ENCODE results near the gene STAB2. TPM values are rescaled to one million over a fixed set of nuclear protein-coding genes. Genes with fewer than 3 reads are reported as not detected.
"Not testable (repeated sequence)": the region's sequence is repeated elsewhere in the genome, so short reads cannot be mapped to it uniquely, and the experiment has no call there.

STAB2 gene
- total and polyA plus RNA-seq, 10 donors = 9.7 to 320 (median 200) TPM

DNA sequence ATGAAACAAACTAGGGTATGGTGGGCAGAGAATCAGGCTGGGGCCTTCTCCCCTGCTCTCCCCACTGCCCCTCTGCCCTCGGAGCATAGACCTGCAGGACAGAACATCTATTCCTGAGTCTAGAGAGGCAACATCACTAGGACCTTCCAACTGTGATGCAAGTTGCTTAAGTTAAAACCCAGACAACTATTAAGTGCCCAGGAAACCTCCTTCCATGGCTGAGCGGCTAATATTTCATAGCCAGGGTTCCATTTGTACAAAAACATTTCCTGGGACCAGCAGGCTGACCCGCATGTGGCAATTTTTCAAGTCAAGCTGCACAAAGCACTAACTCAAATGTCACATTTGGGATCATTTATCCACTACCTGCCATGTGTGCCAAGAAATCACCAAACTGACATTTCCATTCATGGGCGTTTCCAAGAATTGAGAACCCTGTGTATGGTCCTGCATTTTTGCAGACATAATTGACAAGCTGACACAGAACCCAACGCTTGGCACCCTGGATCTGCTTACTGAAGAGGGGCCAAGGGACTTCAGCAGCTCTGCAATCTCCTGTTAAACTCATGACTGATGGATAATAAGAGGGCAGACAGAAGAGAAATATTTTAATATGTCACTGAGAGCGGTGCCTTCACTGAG lies 221.3 kb downstream of the STAB2 start:
- TF ChIP-seq POLR2A (IDR thresholded peaks at IDR 0.05) (no peak), POLR2AphosphoS5 (IDR thresholded peaks at IDR 0.05) (no peak)
- TF ChIP-seq, protein P1, sequence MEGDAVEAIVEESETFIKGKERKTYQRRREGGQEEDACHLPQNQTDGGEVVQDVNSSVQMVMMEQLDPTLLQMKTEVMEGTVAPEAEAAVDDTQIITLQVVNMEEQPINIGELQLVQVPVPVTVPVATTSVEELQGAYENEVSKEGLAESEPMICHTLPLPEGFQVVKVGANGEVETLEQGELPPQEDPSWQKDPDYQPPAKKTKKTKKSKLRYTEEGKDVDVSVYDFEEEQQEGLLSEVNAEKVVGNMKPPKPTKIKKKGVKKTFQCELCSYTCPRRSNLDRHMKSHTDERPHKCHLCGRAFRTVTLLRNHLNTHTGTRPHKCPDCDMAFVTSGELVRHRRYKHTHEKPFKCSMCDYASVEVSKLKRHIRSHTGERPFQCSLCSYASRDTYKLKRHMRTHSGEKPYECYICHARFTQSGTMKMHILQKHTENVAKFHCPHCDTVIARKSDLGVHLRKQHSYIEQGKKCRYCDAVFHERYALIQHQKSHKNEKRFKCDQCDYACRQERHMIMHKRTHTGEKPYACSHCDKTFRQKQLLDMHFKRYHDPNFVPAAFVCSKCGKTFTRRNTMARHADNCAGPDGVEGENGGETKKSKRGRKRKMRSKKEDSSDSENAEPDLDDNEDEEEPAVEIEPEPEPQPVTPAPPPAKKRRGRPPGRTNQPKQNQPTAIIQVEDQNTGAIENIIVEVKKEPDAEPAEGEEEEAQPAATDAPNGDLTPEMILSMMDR (IDR thresholded peaks at IDR 0.05 in 8 of 11, conservative IDR thresholded peaks at IDR 0.05 in 3 of 11) = no peak
- Histone ChIP-seq H3K4me3 (no peak overlapping the region), H3K9me3 (no peaks in the 10 kb centered on the region), H3K27me3 (replicated peaks in 1 of 7) (no peaks in the 10 kb centered on the region), H3K27ac (no peak overlapping the region), H3K4me1 (peaks cover 0 to 25% (median 4%) of the 10 kb centered on the region in 6 donors), H3K36me3 (peaks cover 0 to 17% (median 0%) of the 10 kb centered on the region in 6 donors)
- intact Hi-C loops (cut with DNase I; ENCODE audit: low total_unique reads) = no loop called here
- DNase-seq = no peak
- 90 to 97% (median 95%) methylated on average over 6 of the region's 6 CpGs for whole genome bisulfite sequencing, 5 donors

DNA sequence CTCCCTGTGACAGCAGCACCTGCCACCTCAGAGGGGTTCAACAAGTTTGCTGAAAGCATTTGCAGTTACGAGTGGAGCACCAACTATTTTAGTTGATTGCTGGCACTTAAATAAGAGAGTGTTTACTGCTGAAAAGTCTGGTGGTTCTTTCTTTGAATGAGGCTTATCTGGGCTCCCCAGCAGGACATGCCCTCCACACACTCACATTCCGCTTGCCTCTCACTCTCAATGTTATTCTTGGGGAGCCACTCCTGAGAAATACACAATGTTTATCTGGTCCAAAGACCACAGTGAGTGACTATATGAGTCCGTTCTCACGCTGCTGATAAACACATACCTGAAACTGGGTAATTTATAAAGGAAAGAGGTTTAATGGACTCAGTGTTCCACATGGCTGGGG lies 222.1 kb downstream of the STAB2 start:
- peaks cover 0 to 25% (median 4%) of the 10 kb centered on the region in 6 donors for H3K4me1 ChIP-seq
- DNase-seq = no peak
- intact Hi-C loops (cut with DNase I; ENCODE audit: low total_unique reads) = no loop called here
- TF ChIP-seq, protein P1 (IDR thresholded peaks at IDR 0.05 in 8 of 11, conservative IDR thresholded peaks at IDR 0.05 in 3 of 11) = no peak
- TF ChIP-seq POLR2AphosphoS5 (IDR thresholded peaks at IDR 0.05) = no peak
- no peak for TF ChIP-seq POLR2A (IDR thresholded peaks at IDR 0.05)
- H3K4me3 ChIP-seq = no peak overlapping the region
- peaks cover 0 to 24% (median 0%) of the 10 kb centered on the region in 6 donors for H3K36me3 ChIP-seq
- no peaks in the 10 kb centered on the region for H3K27me3 ChIP-seq (replicated peaks in 1 of 7)
- H3K27ac ChIP-seq = no peak overlapping the region
- no peaks in the 10 kb centered on the region for H3K9me3 ChIP-seq
- WGBS, 5 donors = 94 to 97% (median 97%) methylated on average over 4 of the region's 4 CpGs

DNA sequence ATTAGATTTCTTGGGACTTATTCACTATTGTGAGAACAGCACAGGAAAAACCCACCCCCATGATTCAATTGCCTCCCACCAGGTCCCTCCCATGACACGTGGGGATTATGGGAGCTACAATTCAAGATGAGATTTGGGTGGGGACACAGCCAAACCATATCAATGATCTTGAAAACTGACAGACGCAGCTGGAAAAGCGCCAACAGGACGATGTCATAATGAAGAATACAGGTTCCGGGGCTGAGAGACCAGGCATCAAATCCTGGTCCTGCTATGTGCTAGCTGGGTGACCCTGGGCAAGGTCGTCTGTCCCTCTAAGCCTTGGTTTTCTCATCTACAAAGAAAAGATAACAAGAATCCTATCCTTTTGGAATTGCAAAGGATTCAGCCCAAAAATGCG lies 222.6 kb downstream of the STAB2 start:
- Histone ChIP-seq H3K4me1 (peaks cover 0 to 25% (median 4%) of the 10 kb centered on the region in 6 donors), H3K36me3 (peaks cover 0 to 25% (median 0%) of the 10 kb centered on the region in 6 donors)
- H3K4me3 ChIP-seq; intact Hi-C loops (cut with DNase I; ENCODE audit: low total_unique reads); H3K9me3 ChIP-seq; DNase-seq; H3K27me3 ChIP-seq (replicated peaks in 1 of 7); H3K27ac ChIP-seq: not testable (repeated sequence)
- 67 to 89% (median 87%) methylated on average over 7 of the region's 7 CpGs for WGBS, 5 donors

DNA sequence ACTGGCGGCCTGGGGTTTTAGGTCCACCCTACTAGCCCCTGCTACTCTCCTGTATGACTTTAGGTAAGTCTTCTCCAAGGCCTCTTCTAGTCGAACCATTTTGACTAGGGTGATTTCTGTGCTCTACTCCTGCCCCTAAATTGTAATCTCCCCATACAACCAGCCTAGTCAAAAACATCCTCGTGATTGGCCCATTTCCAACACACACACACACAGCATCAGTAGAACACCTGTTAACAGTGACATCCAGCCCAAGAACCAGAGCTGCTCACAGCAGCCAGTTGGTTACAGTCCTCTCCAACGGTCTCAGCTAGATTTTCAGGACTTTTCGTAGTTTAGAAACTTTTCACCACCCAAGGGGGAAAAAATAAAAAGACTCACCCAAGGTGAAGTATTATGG lies 223.0 kb downstream of the STAB2 start:
- intact Hi-C loops (cut with DNase I; ENCODE audit: low total_unique reads) = no loop called here

More for the DNA sequence above, 223.0 kb downstream of the STAB2 start:
- Histone ChIP-seq H3K27ac (no peak overlapping the region), H3K9me3 (no peaks in the 10 kb centered on the region), H3K27me3 (replicated peaks in 1 of 7) (no peaks in the 10 kb centered on the region), H3K36me3 (peaks cover 0 to 25% (median 0%) of the 10 kb centered on the region in 6 donors), H3K4me1 (peaks cover 0 to 25% (median 4%) of the 10 kb centered on the region in 6 donors), H3K4me3 (no peak overlapping the region)
- DNase-seq = no peak
- WGBS, 5 donors = 76 to 96% (median 84%) methylated on average over 5 of the region's 5 CpGs
- TF ChIP-seq POLR2A (IDR thresholded peaks at IDR 0.05) (no peak), POLR2AphosphoS5 (IDR thresholded peaks at IDR 0.05) (no peak)
- TF ChIP-seq, protein P1 (IDR thresholded peaks at IDR 0.05 in 8 of 11, conservative IDR thresholded peaks at IDR 0.05 in 3 of 11) = no peak
